Measurements from ENCODE around the gene MLKL.
"Not testable (repeated sequence)": the region's sequence is repeated elsewhere in the genome, so short reads cannot be mapped to it uniquely, and the experiment has no call there.

MLKL gene

DNA sequence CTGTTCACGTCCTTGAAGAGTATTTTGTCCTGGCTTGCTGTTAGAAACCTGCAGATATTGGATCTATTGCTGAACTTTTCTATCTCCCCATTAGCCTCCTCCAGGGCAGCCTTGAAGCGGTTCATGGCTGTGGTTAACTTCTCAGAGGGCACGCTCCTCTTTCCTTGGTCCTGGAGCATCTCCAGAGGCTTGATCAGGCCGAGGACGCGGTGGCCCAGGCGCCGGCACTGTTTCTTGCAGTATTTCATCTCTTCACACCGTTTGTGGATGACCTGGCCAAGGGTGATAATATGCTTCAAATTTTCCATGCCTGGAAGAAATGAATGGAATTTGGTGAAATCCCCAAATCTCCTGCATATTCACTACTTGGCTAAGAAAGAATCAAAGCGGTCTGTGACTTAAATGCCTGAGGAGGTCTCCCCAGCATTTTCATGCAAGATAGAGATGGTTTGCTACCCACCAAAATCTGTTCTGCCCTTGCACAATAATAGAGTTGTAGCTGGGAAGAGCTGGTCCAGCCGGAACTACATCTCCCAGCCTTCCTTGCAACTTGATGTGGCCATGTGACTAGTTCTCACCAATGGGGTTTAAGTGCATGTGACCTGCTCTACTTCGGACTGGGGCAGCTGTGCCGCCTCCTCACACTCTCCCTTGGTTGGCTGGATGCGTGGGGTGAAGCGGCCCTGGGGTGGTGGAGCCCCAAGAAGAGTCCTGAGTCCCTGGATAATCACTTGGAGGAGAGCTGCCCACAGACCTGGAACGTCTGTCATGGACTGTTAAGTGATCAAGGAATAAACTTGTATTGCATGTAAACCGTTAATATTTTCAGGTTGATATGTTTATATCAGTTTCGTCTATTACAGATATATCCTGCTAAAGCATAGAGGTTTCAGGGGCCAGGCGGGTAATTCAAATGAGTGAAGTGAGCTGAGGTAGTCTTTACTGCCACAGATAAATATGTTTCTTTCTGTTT lies 4.9 kb downstream of the MLKL start:
- DNase-seq = peak; percentile 40

DNA sequence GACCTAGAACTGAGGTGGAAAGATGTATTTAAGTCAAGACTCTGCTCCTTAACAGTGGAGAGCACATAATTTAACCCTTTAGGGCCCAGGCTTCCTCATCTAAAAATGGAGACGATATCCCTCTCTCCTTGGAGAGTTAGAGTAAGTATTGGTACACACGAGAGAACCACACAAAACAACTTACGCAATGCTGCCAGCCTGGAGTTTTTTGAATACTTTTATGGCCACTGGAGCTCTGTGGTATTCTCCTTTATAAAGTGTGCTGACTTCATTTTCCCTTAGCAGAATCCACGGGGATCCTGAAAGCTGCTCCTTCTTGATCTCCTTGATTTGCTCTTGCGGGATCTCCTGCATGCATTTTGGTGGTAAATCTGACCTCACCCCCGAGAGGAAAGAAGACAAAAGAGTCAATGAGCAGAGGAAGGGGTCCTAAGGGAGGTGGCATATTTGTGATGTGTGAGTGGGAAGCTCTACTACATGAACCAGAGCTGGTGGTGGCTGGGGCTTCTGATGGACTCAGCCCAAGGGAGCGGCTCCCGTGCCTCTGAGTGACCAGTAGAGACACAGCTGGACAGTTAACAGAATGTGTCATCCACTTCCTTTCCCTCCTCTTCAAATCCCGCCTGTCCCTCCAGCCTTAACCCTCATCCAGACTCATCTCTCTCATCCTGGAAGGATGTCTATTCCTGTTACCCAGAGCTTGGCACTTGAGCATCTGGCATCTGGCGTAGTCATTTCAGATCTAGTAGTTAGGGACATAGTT lies 9.4 kb downstream of the MLKL start:
- DNase-seq = no peak

DNA sequence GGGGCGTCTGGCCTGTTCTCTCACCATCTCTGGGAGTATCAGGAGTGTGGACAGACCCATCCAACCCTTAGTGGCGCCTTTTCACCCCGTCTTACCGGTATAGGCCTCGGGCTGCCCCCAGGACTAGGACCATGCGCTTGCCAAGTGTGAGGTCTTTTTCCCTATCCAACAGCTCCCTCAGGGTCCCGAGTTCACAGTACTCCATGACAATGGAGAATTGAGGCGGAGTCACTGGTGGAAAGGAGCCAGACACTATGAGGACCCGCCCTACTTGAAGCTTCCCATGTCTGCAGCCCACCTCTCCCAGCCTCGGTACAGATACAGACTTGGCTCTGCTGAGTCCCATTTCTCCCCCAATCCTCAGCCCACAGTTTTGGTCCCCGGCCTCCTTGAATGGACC lies 18.1 kb downstream of the MLKL start:
- DNase-seq = no peak

DNA sequence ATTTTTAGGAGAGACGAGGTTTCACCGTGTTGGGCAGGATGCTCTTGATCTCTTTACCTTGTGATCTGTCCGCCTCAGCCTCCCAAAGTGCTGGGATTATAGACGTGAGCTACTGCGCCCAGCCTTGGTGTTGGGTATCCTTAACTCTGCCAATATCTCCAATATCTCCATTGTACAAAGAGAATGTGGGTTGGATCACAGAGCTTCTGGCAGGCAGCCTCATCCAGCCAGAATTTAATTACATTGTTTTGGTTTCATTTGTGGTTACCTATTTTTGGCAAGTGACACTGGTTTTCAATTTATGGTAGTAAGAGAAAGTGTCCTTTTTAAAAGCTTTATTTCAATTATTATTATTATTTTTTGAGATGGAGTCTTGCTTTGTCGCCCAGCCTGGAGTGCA lies 20.0 kb downstream of the MLKL start:
- no peak for DNase-seq

DNA sequence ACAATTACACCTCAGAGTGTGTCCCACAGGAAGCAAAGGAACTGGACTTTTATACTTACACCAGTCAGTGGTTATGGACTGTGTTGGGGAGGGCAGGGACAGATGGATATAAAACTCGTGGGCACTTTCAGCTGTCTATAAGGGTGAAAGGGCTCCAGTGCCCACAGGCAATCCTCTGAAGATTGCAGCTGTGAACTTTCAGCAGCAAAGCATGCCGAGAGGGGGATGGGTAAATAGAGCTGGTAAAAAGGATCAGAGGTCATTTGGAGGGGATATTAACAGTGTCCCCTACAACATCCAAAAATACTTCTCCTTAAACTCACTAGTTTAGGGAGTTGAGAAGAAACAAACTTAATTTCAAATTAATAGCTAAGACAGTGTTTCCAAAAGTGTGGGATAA lies 20.7 kb downstream of the MLKL start:
- no peak for DNase-seq

DNA sequence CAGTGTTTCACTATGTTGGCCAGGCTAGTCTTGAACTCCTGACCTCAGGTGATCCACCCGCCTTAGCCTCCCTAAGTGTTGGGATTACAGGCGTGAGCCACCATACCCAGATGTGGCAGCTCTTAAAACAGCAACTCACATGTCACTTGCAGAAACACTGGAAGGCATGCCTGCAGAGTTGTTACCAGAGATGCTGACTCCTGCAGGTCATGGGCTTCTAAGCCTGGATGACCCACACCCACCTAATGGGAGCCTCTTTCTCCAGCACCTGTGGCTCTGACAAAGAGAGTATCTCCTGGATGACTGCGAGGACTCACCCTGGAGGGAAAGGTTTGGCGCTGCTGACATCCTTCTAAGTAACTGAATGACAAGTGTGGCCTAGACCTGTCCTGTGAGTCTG lies 22.8 kb downstream of the MLKL start:
- no peak for DNase-seq

DNA sequence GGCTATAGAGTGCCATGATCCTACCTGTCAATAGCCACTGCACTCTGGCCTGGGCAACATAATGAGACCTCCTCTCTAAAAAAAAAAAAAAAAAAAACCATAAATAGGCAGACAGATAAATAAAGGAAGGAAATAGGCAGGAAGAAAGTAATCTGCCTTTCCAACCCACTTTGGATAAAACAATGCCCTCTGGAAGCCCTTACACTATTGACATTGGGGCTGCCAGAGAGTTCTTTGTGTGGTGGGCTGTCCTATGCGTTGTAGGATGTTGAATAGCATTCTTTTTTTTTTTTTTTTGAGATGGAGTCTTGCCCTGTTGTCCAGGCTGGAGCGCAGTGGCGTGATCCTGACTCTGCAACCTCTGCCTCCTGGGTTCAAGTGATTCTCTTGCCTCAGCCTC lies 26.8 kb downstream of the MLKL start:
- no peak for DNase-seq

DNA sequence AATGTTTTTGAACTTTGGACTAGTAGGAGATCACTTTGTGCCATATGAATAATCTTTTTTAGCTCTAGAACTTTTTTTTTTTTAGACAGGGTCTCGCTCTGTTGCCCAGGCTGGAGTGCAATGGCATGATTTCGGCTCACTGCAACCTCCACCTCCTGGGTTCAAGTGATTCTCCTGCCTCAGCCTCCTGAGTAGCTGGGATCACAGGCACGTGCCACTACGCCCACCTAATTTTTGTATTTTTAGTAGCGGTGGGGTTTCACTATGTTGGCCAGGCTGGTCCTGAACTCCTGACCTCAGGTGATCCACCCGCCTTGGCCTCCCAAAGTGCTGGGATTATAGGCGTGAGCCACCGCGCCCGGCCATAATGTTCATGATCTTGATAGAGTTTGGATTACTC lies 31.8 kb downstream of the MLKL start:
- DNase-seq = not testable (repeated sequence)

DNA sequence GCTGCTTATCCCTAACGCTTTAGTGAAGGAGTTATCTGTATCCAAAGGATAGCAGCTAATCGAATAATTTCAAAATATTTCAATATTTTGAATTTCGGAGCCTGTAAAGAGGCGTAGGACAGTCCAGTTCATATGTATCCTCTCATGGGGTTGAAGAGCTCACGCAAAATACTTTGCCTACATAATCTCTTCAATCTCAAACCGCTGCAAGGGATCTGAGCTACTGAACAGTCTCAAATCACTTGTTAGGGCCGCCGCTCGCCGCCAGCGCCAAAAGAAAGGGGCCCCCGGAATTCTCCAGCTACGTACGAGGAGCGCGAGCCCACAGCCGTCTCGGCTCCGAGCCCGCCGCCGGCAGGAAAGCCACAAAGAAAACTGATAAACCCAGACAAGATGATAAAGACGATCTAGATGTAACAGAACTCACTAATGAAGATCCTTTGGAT lies 33.4 kb downstream of the MLKL start:
- peak; percentile 3 for DNase-seq

DNA sequence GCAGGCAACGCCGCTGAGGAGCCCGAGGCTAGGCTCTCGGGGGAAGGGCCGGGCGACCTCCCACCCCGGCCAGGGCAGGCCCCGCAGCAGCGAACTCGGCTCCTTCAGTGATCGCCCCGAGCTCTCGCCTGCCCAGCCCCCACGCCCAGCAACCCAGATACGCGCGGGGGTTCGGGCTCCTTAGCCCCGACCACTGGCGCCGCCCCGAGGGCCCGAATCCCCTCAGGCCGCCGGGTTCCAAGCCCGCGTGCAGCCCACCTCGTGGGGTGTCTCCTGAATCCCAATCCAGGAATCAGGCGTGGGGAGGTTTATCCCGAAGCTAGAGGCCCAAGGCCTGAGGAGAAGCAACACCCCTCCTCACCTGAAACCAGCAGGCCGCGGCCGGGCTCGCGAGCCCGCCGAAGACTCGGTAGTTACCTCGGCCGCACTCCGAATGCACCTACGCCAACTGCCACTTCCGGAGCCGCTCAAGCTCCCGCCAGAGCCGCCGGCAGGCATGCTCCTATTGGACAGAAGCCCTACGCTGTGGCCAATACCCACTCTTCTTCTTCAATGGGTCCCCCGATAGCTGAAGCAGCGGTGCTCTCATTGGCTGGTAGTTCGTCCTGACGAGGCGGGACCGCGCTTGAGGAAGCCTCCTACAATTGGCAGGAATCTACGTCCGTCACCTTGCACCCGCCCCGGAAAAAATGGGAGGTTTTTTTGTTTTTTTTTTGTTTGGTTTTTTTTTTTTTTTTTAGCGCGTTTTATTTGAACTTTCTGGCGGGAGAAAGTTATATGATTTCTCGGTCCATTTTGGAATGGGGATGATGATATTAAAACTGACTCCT lies 34.0 kb downstream of the MLKL start, which contains the start of gene RFWD3:
Gene RFWD3 (minus strand): TSS at position 453 of the 830 bp plus-strand sequence. CDS start 5,428 bp downstream, outside the sequence.
- DNase-seq = peak; percentile 95

DNA sequence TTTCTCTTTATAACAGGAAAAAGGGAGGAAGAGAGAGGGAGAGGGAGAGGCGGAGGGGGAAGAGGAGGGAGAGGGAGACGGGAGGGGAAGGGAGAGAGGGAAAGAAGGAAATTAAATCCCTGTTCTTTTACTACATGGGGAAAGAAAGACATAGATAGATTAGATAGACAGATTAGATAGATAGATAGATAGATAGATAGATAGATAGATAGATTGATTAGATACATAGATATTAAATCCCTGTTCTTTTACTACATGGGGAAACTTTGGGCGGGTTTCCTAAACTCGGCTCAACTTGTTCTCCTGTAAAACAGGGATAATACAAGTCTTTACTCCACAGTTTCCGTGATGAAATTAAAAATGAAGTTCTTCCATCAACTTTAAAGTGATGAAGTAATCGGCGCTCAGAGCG lies 34.6 kb downstream of the MLKL start:
- DNase-seq = no peak

DNA sequence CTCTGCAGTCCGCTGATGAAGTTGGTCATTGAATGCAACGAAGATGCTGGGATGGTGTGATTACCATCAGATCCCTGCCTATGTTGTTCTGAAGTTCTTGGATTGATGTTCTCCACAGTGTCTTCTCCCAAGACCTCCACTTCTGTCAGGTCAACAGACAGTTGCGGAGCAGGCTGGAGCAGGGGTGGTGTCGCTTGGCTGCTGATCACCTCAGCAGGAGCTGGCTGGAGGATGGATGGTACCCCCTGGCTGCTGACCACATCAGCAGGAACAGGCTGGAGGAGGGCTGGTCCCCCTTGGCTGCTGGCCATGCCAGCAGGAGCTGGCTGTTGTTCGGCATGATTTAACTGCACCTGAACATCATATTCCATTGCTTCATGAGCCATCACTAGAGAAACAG lies 39.6 kb downstream of the MLKL start:
- DNase-seq = no peak

DNA sequence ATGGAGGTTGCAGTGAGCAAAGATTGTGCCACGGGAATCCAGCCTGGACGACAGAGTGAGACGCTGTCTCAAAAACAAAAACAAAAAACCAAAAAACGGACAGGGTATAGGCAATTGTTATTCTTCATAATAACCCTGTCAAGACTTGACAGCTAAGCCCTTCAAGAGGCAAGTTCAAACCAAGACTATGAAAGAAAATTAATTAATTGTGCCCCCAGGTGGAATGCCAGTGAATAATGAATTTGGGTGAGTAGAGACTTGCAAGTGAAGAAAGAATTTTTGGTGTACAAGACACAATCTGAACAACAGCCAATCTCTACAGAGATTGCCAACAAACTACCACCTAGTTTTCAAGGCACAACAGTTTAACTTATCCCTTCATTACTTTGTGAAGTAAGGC lies 40.3 kb downstream of the MLKL start:
- no peak for DNase-seq

DNA sequence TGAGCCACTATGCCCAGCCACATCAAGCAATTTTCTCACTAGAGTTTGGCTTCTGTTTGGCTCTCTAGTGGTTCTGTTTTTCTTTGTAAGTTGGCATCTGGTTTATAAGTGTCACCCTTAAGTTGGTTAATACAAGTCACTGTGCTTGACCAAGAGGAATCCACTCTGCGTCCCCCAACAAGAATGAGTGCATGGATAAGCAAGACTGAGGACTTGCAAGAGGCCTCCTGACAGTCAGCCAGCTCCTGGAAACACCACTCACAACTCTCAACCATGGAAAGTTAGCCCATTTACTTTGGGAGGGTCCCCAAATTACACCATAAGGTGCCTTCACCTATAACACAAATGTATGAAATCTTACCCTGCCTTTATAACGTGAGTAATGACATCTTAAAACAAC lies 41.6 kb downstream of the MLKL start:
- DNase-seq = no peak

DNA sequence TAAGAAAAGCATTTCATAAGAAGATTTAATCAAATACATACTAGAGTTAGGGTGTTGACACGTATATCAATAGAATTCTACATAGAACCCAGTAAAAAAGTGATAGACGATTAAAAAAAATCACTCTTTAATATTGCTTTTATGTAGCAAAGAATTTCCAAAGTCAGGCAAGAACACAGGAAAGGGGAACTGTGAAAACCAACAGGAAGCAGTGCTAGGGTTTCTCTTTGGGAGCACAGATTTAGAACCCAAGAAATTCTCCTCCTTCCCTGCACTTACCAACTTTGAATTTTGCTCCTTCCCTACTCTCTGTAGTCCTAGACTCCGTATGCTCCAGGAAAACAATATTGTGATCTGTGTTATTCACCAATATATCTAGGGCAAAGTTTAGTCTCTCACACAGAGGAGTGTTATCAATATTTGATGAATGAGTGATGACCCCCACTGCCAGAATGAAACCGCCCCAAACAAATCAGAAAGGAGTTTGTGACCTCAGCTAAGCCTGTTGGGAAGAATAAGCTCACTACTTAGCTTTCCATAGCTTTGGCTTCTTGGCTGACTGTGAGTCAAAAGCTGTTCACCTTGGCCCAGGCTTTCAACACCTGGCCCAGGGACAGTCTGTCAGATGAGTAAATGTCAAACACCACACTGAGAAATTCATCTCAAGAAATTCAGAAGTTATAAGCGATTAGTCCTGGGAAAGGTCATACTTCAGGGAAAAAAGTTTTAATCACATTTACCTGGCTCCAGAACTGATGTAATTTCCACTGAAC lies 42.6 kb downstream of the MLKL start:
- no peak for DNase-seq

DNA sequence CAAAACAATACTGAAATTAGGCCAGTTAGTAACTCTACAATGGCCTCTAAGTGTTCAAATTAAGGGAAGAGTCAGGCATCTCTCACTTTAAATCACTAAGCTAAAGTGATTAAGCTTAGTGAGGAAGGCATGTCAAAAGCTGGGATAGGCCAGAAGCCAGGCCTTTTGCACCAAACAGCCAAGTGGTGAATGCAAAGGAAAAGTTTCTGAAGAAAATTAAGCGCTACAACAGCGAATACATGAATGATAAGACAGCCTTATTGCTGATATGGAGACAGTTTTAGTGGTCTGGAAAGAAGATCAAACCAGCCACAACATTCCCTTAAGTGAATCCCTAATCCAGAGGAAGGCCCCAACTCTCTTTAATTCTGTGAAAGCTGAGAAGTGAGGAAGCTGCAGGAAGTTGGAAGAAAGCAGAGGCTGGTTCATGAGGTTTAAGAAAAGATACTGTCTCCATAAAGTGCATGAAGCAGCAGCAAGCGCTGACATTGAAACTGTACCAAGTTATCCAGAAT lies 46.1 kb downstream of the MLKL start:
- no peak for DNase-seq

DNA sequence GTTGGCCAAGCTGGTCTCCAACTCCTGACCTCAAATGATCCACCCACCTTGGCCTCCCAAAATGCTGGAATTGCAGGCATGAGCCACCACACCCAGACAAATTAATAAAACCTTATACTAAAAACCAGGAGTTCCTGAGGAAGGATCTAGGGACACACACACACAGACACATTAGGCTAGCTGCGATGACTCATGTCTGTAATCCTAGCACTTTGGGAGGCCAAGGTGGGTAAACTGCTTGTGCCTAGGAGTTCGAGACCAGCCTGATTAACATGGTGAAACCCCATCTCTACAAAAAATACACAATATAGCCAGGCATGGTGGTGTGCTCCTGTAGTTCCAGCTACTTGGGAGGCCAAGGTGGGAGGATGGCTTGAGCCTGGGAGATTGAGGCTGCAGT lies 47.8 kb downstream of the MLKL start:
- DNase-seq = not testable (repeated sequence)

DNA sequence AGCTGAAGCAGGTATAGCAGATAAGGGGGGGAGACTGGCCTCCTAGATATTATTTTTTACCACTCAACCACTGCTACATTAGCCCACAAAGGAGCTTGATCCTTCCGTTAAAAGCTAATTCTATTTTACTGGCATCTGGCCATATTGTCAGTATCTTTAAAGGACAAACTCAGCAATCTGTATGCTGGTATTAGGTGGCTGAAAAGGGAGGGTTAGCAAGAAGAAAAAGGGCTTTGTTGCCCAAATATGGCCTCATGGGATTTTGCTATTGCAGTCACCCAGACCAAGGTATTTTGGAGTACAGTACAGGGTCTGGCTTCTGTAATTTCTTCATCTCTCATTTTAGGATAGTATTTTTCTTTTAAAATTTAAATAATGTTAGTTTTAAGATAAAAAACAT lies 48.4 kb downstream of the MLKL start:
- no peak for DNase-seq

DNA sequence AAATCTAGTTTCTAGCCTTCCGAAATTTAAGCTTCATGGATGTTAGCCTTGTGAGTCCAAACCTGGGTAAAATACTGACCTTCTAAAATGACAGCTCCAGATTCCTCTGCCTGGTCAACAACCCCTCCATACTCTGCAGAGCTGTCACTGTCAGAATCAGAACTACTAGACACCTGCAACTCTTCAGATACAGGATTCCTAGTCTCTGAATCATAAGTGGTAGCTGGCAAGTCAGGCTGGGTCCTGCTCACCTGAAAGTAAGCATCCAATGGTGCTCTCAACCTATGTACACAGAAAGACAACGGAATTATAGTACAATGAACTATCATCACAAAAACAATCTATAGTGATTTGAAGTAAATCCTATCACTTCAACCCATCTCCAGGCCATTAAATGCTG lies 48.8 kb downstream of the MLKL start:
- DNase-seq = no peak

DNA sequence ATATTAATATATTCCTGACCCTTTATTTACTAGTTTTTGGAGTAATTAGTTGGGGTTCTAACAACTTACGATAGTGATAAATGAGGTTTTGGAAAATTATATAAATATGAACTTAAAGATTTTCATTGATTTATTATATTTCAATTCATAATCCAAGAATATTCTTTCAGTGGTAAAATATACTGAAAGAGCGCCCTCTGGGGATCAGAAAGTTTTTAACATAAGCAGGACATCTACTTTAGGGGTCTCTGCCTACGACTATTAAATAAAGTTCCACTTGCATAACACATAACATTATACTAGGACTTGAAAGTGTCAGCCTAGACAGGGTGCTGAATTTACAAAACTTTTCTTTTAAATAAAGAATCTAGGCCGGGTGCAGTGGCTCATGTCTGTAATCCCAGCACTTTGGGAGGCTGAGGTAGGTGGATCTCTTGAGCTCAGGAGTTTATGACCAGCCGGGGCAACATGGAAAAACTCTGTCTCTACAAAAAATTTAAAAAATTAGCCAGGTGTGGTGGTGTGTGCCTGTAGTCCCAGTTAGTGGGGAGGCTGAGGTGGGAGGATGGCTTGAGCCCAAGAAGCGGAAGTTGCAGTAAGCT lies 49.6 kb downstream of the MLKL start:
- no peak for DNase-seq

DNA sequence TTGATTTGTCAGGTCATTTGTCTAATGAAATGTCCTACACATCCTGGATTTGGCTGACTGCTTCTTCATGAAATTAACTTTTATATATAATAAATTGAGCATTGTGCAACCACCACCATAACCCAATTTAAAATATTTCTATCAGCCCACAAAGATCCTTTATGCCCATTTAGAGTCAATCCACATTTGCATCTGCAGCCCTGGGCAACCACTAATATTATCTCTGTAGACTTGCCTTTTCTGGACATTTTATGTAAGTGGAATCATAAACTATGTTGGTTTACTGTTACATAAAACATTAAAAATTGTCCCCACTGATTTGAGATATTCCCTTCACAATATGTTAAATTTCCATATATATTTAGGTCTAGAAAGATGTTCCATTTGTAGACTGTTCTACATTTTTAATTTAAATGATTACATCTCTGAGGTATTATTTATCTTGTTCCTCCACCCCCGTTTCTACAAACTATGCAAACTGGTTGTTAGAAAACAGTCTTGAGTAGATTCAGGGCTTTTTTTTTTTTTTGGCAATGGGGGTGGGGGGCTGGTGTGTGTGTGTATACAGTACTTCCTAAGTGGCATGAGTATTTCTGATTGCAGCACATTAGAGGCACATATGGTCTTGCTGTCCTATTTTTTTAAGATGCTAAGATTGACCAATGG lies 50.7 kb downstream of the MLKL start:
- no peak for DNase-seq
